Nephron (organoid): ENCODE measurements around the gene ABTB2.
A peak's percentile ranks its signal among the peaks of the same experiment; 100 is the strongest.

Source experiments
- H3K27ac Mint-ChIP-seq, 3 experiments: 2 replicates each; pipeline ENCODE4 v1.8.0; 2020; ENCODE audit warnings: mixed read lengths in 3 of 3, mild to moderate bottlenecking in 2 of 3, moderate library complexity in 1 of 3
- H3K27me3 Mint-ChIP-seq: 2 replicates; pipeline ENCODE4 v1.8.0; 2021; ENCODE audit warnings: low read depth, mild to moderate bottlenecking, moderate library complexity, mixed read lengths
- H3K36me3 Mint-ChIP-seq: 2 replicates; pipeline ENCODE4 v1.8.0; 2020; ENCODE audit warnings: low read depth, mixed read lengths
- H3K4me1 Mint-ChIP-seq: 2 replicates; pipeline ENCODE4 v1.8.0; 2020; ENCODE audit warnings: mixed read lengths
- H3K4me3 Mint-ChIP-seq, 3 experiments: 2 replicates each; pipeline ENCODE4 v1.8.0; 2020; ENCODE audit warnings: mild to moderate bottlenecking in 3 of 3, mixed read lengths in 3 of 3, moderate library complexity in 2 of 3
- H3K9me3 Mint-ChIP-seq: 2 replicates; pipeline ENCODE4 v1.8.0; 2020; ENCODE audit warnings: mixed read lengths
- CTCF ChIP-seq, 3 experiments: fragments of 200-600 bp; sonication (generic); IDR thresholded peaks; one replicate each; pipeline ENCODE4 v1.5.0; 2021; ENCODE audit warnings: antibody characterized with exemption in 3 of 3; ENCODE audit not compliant: unreplicated experiment in 3 of 3

The ABTB2 gene

GRCh38 chr11:34366522-34366921 lies 8.7 kb upstream of the ABTB2 start:
- H3K27me3 Mint-ChIP-seq = peaks cover 22% of the 10 kb centered on the region
- H3K9me3 Mint-ChIP-seq = peaks cover 2% of the 10 kb centered on the region
- H3K4me1 Mint-ChIP-seq = no peaks in the 10 kb centered on the region
- TF ChIP-seq CTCF (IDR thresholded peaks at IDR 0.05; ENCODE audit: unreplicated experiment in 3 of 3) = peak in 1 of 3 experiments; percentile 24
- no peaks in the 10 kb centered on the region for H3K36me3 Mint-ChIP-seq
- no peak overlapping the region for H3K4me3 Mint-ChIP-seq
- no peak overlapping the region for H3K27ac Mint-ChIP-seq

- H3K27ac Mint-ChIP-seq = no peak overlapping the region
Observed at GRCh38 chr11:34364102-34364501, 6.3 kb upstream of the ABTB2 start.

GRCh38 chr11:34363363-34364084 lies 5.7 kb upstream of the ABTB2 start:
- no peak overlapping the region for H3K27ac Mint-ChIP-seq
- H3K4me3 Mint-ChIP-seq = no peak overlapping the region
- H3K9me3 Mint-ChIP-seq = no peaks in the 10 kb centered on the region
- no peak for TF ChIP-seq CTCF (IDR thresholded peaks at IDR 0.05; ENCODE audit: unreplicated experiment in 3 of 3)
- no peaks in the 10 kb centered on the region for H3K36me3 Mint-ChIP-seq
- peaks cover 10% of the 10 kb centered on the region for H3K4me1 Mint-ChIP-seq
- H3K27me3 Mint-ChIP-seq = peaks cover 17% of the 10 kb centered on the region

More at GRCh38 chr11:34364102-34364501, 6.3 kb upstream of the ABTB2 start:
- H3K9me3 Mint-ChIP-seq = no peaks in the 10 kb centered on the region
- peaks cover 21% of the 10 kb centered on the region for H3K27me3 Mint-ChIP-seq
- H3K4me1 Mint-ChIP-seq = peaks cover 9% of the 10 kb centered on the region
- no peak for TF ChIP-seq CTCF (IDR thresholded peaks at IDR 0.05; ENCODE audit: unreplicated experiment in 3 of 3)
- H3K36me3 Mint-ChIP-seq = no peaks in the 10 kb centered on the region
- H3K4me3 Mint-ChIP-seq = no peak overlapping the region

GRCh38 chr11:34360046-34360445 lies 2.2 kb upstream of the ABTB2 start:
- Mint-ChIP-seq H3K9me3 (no peaks in the 10 kb centered on the region), H3K4me1 (peaks cover 25% of the 10 kb centered on the region), H3K36me3 (no peaks in the 10 kb centered on the region)

GRCh38 chr11:34359548-34359891 lies 1.7 kb upstream of the ABTB2 start:
- no peak overlapping the region for H3K27ac Mint-ChIP-seq
- H3K4me1 Mint-ChIP-seq = peaks cover 30% of the 10 kb centered on the region
- peak overlapping the region; percentile 78 to 85 (median 85) for H3K4me3 Mint-ChIP-seq
- H3K9me3 Mint-ChIP-seq = no peaks in the 10 kb centered on the region
- peak; percentile 26 to 67 (median 53) for TF ChIP-seq CTCF (IDR thresholded peaks at IDR 0.05; ENCODE audit: unreplicated experiment in 3 of 3)
- H3K36me3 Mint-ChIP-seq = no peaks in the 10 kb centered on the region
- H3K27me3 Mint-ChIP-seq = peaks cover 35% of the 10 kb centered on the region

More at GRCh38 chr11:34360046-34360445, 2.2 kb upstream of the ABTB2 start:
- no peak for TF ChIP-seq CTCF (IDR thresholded peaks at IDR 0.05; ENCODE audit: unreplicated experiment in 3 of 3)
- Mint-ChIP-seq H3K4me3 (no peak overlapping the region), H3K27ac (no peak overlapping the region), H3K27me3 (peaks cover 30% of the 10 kb centered on the region)
